Testis (tissue), 3 donors: Measurements from ENCODE around the gene QSOX2. TPM values are rescaled to one million over a fixed set of nuclear protein-coding genes. Genes with fewer than 3 reads are reported as not detected.

Source experiments
- DNase-seq: peaks from one replicate; pipeline ENCODE4 v3.0.0-alpha.2; 2019
- H3K27ac ChIP-seq, 2 donors: fragments of 200-600 bp; sonication (generic); one replicate each; pipeline ENCODE4 v1.5.1; 2019
- H3K27me3 ChIP-seq: fragments of 200-600 bp; sonication (generic); one replicate; pipeline ENCODE4 v1.5.1; 2019
- H3K36me3 ChIP-seq: fragments of 200-600 bp; sonication (generic); one replicate; pipeline ENCODE4 v1.5.1; 2017; ENCODE audit warnings: low read depth; ENCODE audit errors: missing control alignments
- H3K4me1 ChIP-seq: fragments of 200-600 bp; sonication (generic); one replicate; pipeline ENCODE4 v1.5.1; 2019
- H3K4me3 ChIP-seq, 2 donors: fragments of 200-600 bp; sonication (generic); one replicate each; pipeline ENCODE4 v1.5.1; 2017 to 2019
- H3K9me3 ChIP-seq: fragments of 200-600 bp; sonication (generic); one replicate; pipeline ENCODE4 v1.5.1; 2017
- POLR2A ChIP-seq: fragments of 450-650 bp; IDR thresholded peaks from one replicate; pipeline ENCODE4 v1.6.1; 2017; ENCODE audit warnings: antibody characterized with exemption, mild to moderate bottlenecking, moderate library complexity
- WGBS, 2 donors: methylation state at CpG; one replicate each; pipeline ENCODE4 v1.1.5; 2018; 5-methylcytosine and 5-hydroxymethylcytosine counted together
- intact Hi-C: fragments of 100-400 bp; cut with DNase I; formaldehyde crosslinking; loops from one replicate; pipeline ENCODE4 v1.15.1; 2023; ENCODE audit warnings: low total_unique reads
- polyA plus RNA-seq: library from polyadenylated mRNA; stranded (reverse); fragments of 350-450 nt; fragmentation: Illumina TruSeq; extraction: RNeasy Lipid Tissue Mini Kit (QIAGEN cat#74804); gene quantifications from one replicate; pipeline ENCODE4 v1.2.3, GENCODE V29; 2014; ENCODE audit warnings: low read depth, low replicate concordance; ENCODE audit not compliant: insufficient read depth
- total RNA-seq, 2 donors: library from RNA; depleted of rRNA; stranded (reverse); fragments of >200 nt; gene quantifications; one replicate each; pipeline ENCODE4 v1.2.3, GENCODE V29; 2016
- TF ChIP-seq, protein P1 (sequence below), 3 experiments: fragments of 450-650 bp in 2 of 3; fragments of 200-600 bp in 1 of 3; sonication (generic) in 1 of 3; IDR thresholded peaks; one replicate each; pipeline ENCODE4 v1.5.1; 2016 to 2019; ENCODE audit warnings: antibody characterized with exemption in 3 of 3, mild to moderate bottlenecking in 2 of 3, moderate library complexity in 1 of 3

The QSOX2 gene
- total and polyA plus RNA-seq, 3 donors from 2014 or later: 22.1 to 23.3 (median 22.6) TPM

DNA sequence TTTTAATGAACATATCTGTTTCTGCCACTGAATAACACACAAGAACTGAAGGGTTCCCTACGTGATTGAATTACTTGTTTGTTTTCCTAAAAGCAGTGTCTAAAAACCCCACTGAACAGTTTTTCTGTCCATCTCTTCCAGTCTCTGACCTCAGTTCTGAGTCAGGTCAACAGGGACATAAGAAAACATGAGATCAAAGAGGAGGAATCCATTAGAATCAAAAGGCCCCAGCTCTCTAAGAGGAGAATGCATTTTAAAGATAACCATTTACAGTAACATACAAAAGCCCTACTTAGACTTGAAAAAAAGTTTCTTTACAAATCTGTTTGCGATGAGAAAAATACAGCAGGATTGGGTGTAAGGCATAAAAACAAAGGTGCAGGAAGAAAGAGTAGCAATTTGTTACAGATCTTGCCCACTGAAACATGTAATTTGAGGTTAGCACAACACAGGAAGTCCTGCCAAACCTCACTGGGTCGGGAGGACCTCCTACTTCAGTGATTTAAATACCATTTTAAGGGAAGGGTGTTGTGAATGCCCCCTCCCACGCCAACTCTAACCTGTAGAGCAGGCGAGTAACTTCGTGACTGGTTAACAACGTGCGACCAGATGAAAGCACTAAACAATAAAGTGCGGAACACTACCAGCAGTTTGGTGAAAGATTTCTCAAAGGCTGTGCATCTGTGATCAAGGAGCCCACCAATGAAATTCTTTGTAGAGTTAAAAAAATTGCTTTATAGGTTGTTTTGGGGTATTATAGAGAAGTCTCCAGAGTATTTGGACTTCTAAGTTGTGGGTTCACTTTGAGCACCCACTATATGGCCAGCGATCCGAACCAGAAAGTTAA lies 1.3 kb downstream of the QSOX2 start:
- 29 to 32% methylated on average over 11 of the region's 11 CpGs for WGBS, 2 donors
- no peak for DNase-seq
- peak overlapping the region in 1 of 2 donors; percentile 67 for H3K4me3 ChIP-seq
- H3K27ac ChIP-seq: no peak overlapping the region
- H3K9me3 ChIP-seq: no peaks in the 10 kb centered on the region
- no peaks in the 10 kb centered on the region for H3K27me3 ChIP-seq
- intact Hi-C loops: no loop called here
- no peaks in the 10 kb centered on the region for H3K36me3 ChIP-seq
- H3K4me1 ChIP-seq: peaks cover 5% of the 10 kb centered on the region
- TF ChIP-seq, protein P1, sequence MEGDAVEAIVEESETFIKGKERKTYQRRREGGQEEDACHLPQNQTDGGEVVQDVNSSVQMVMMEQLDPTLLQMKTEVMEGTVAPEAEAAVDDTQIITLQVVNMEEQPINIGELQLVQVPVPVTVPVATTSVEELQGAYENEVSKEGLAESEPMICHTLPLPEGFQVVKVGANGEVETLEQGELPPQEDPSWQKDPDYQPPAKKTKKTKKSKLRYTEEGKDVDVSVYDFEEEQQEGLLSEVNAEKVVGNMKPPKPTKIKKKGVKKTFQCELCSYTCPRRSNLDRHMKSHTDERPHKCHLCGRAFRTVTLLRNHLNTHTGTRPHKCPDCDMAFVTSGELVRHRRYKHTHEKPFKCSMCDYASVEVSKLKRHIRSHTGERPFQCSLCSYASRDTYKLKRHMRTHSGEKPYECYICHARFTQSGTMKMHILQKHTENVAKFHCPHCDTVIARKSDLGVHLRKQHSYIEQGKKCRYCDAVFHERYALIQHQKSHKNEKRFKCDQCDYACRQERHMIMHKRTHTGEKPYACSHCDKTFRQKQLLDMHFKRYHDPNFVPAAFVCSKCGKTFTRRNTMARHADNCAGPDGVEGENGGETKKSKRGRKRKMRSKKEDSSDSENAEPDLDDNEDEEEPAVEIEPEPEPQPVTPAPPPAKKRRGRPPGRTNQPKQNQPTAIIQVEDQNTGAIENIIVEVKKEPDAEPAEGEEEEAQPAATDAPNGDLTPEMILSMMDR (IDR thresholded peaks at IDR 0.05): no peak

DNA sequence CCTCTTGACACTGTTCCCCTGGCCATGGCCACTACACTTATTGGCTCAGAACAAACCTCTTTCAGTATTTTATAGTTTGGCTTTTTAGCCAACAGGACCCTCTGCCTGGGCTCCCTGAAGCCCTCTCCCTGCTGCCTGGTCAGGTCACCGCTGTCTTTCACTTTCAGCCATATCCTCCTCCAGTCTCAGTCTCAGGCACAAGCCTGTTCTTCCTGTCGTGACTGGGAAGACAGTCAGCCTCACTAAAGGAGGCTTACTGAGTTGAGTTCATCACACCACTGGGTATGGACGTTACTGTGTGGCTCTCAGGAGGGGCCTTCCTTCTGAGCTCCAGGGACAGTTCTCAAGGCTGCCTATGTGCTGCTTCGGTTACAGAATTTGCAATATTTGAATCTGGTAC lies 2.0 kb downstream of the QSOX2 start:
- no peaks in the 10 kb centered on the region for H3K9me3 ChIP-seq
- H3K4me3 ChIP-seq: no peak overlapping the region
- TF ChIP-seq POLR2A: no peak
- TF ChIP-seq, protein P1 (IDR thresholded peaks at IDR 0.05): no peak
- H3K36me3 ChIP-seq: no peaks in the 10 kb centered on the region
- peaks cover 5% of the 10 kb centered on the region for H3K4me1 ChIP-seq
- no peak for DNase-seq
- no peaks in the 10 kb centered on the region for H3K27me3 ChIP-seq
- H3K27ac ChIP-seq: no peak overlapping the region
- 63 to 64% methylated on average over 4 of the region's 4 CpGs for WGBS, 2 donors
- intact Hi-C loops: no loop called here

DNA sequence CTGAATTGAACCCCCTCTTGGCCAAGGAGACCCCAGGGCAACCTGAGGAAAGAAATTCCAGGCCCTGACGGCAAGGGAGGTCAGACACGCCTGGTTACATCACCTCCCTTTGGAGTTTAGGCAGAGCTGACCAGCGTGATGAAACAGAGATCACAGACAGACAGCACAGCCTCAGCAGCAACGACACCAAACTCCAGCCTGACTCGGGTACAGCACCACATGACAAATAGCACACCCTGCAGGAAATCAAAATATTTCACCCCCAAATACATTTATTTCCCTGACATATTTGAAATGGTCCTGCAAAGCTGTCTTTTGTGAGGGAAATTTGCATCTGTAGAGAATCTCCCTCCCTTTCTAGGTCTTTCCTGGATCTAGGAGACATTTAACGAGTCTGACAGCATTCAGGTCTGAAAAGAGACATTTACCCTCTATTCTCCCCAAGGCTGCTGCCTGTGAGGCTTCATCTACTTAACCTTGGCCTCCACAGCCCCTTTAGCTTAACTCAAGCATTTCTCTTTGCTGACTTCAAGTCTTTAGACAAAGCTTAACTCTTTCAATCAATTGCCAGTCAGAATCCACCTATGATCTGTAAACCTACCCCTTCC lies 2.6 kb downstream of the QSOX2 start:
- Histone ChIP-seq H3K9me3 (no peaks in the 10 kb centered on the region), H3K36me3 (no peaks in the 10 kb centered on the region), H3K4me1 (peaks cover 5% of the 10 kb centered on the region), H3K27ac (no peak overlapping the region), H3K4me3 (no peak overlapping the region), H3K27me3 (no peaks in the 10 kb centered on the region)
- TF ChIP-seq, protein P1 (IDR thresholded peaks at IDR 0.05): no peak
- no peak for TF ChIP-seq POLR2A
- no peak for DNase-seq
- WGBS, 2 donors: 83 to 89% methylated on average over 6 of the region's 6 CpGs
- intact Hi-C loops: no loop called here

DNA sequence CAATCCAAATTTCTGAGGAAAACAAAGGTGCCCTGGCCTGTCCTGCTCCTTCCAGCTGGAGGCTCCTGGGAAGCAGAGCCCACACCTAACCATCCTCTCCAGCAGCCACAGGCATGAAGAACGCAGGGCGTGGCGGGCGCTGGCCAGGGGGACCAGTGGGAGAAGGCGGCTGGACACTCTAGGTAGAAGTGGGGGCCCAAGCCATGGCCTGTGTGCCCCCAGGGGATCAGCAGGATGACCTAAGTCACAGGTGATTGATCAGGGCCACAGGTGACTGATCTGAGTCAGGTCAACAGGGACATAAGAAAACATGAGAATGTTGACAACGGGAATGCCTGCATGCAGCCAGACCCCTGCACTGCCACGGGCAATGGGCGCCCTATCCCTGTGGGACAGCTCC lies 3.4 kb downstream of the QSOX2 start:
- no peak for DNase-seq
- 77 to 90% methylated on average over 8 of the region's 8 CpGs for WGBS, 2 donors
- intact Hi-C loops: no loop called here
- H3K4me3 ChIP-seq: no peak overlapping the region
- no peaks in the 10 kb centered on the region for H3K27me3 ChIP-seq
- H3K9me3 ChIP-seq: no peaks in the 10 kb centered on the region
- no peak for TF ChIP-seq POLR2A
- TF ChIP-seq, protein P1 (IDR thresholded peaks at IDR 0.05): no peak
- H3K4me1 ChIP-seq: peaks cover 5% of the 10 kb centered on the region
- no peaks in the 10 kb centered on the region for H3K36me3 ChIP-seq
- no peak overlapping the region for H3K27ac ChIP-seq
